Measurements from ENCODE around the gene CTSF.

GRCh38 chr11:66539170-66539869, 29.1 kb downstream of the CTSF start:
- TF ChIP-seq CTCF (IDR thresholded peaks at IDR 0.05; ENCODE audit: low read depth, low read length) (no peak), POLR2A (IDR thresholded peaks at IDR 0.05; ENCODE audit: extremely low read depth, insufficient read length) (no peak), MYC (IDR thresholded peaks at IDR 0.05; ENCODE audit: low read depth, low read length) (no peak), MAX (IDR thresholded peaks at IDR 0.05; ENCODE audit: low read depth, low read length) (no peak)
